ENCODE data around the gene TRPC4.

Gene TRPC4

DNA sequence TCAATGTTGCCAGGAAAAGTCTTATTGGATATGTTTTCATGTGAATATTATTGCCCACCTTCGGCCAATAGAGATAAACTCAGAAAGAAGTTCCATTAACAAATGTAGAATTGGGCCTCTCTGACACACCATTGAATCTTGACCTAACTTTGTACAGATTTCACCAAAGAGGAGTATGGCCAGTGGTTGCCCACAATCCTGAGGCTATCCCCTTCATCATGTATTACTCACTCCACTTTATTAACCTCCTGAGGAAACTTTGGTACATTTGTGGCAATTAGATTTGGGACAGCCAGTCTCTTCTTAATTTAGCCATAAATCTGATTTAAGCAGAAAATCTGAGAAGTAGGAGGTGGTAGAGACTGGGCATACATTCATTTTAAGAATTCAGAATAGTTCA, 217.7 kb downstream of the TRPC4 start:
- peak; percentile 22 for DNase-seq

DNA sequence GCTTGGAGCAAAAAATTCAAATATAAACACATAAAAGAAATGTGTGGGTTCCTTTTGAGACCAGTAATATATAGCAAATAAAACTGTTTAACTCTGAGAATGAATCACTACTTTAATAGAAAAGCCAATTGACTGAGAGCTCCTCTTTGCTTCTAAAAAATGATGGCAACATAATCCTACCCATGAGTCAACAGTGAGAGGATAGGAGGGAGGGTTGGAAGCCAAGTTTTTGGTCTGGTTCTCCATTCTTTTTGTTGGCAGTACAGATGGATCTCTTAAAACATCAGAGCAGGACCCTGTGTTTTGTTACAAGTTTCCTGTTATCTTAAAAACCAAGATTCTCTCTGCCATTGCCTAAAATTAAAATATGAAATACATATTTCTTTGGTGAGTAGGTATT, 221.0 kb downstream of the TRPC4 start:
- DNase-seq: peak; percentile 80

DNA sequence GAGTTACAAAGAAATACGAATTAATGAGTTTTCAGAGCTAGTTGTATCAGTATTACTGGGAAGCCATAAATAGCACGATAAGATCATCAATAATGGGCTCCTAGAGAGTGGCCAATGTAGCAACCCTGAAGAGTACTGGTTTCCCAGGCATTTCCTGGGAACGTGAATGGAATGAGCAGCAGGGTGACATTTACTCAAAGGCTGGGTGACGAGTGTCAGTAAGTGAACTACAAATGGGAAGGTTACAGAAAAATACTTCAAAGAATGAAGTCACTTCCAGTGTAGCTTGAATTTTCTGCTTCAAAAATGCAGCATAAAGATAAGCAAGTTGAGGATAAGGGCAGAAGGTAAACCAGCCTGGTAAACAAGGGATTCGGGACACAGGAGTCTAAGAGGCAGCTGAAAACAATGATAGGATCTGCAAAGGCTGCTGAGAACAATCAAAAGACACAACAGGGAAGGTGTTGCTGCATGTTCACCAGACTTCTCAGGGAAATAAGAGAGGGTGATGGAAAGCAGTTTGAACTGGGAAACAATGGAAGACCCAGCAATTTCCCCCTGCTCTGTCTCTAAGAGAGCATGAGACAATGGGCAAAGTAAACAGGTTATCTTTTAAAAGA, 222.4 kb downstream of the TRPC4 start:
- no peak for DNase-seq

DNA sequence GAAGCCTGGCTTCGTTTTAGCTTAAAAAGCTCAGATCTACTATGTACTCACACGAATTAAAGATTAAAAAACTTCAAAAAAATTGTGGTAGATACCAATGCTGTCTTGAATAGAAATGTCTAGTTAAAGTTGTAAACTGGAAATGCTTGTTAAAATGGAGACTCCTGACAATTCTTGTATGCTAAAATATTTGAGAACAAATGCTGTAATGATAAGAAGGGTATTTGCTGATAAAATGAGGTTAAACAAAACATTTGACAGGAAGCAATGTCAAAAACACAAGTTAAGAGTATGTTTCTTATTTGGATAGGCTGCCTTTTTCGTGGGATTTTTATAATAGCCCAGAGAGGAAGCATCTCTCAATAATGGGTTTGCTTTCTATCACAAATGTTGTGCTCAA, 223.0 kb downstream of the TRPC4 start:
- no peak for DNase-seq

DNA sequence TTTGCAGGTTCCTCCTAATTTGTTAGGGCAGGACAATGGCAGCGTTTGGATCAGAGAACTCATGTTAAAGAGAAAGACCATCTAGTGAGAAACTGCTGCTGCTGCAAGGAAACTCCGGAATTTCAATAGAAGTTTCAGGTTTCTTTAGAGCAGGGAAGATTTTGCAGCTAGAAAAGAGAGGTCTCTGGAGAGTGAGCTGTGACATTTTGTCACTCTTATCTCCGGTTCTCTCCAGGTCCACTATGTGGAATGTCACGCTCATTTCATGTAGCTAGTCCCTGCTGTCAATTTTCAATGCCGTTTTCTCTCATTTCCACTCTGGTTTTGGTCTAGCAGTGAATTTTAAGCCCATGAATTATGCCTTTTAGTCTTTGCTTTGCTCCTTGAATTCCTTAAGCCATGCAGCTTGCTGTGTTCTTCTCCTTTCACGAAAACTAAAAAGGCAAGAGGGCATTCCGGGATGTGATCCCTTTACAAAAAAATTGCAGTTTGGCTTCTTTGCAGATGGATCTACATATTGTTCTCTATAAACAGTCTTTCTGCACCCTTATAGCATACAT, 224.3 kb downstream of the TRPC4 start:
- DNase-seq: no peak

DNA sequence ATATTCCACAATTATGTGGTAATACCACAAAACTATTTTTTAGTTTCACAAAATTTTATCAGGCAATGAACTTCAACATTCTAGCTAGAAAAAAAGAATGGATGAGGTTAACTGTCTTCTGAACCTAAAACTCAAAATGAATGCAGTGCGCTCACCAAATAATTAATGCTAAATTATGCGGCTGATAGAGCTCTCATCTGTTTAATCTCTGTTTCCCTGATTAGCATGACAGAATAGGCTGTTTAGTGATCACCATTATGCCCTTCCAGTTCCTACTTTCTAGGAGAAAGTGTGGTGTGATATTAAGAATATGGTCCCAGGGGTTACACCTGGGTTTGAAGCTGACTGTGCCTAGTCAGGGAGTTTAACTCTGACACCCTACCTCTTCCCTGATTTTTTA, 228.2 kb downstream of the TRPC4 start:
- DNase-seq: no peak

DNA sequence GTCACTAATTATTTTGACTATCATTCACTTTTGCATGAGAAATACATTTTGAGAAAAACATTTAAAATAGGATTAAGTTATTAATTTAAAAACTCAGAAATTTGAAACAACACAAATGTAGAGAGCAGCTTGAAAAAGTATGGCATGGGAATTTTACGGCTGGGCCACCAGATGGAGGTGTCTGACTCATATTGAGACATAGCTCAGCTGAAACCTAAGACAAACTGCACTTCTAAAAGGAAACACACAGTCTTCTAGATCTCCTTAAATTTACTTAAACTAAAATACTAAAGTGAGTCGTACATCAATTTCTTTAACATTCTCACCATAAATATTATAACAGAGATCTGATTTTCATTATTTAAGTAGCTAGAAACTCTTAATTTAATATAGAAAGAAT, 229.1 kb downstream of the TRPC4 start:
- DNase-seq: peak; percentile 78

DNA sequence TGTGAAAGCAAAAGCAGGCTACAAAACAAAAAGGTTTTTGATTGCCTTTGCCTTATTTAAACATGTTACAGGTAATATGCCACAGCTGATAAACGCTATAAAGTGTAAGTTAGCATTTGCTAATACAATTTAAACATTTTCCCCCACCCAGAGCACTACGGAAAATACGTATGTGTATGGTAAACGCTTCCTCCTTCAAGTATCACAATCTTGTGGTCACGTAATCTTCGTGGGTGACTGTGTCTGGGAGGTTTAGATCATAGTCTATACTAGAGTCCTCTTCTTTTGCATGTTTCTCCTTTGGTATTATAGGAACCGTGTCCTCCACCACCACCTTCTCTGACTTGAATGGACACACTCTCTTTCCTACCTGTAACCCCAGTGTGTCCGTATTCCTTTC, 232.9 kb downstream of the TRPC4 start:
- no peak for DNase-seq

DNA sequence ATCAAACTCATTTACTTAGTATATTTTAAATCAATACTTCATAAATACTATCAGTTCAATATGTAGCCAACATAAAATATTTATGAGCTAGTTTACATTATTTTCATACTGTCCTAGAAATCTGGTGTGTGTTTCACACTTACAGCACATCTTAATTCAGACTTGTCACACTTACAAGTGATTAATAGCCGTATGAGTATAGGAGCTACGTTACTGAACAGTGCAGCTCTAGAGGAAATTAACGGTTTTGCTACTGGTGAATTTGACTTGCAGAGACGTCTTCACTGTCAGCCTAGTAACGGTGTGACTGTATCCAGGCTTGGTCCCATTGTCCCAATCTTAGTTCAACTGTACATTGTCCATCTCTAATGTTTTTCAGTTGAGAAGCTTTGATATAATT, 237.3 kb downstream of the TRPC4 start:
- DNase-seq: no peak

DNA sequence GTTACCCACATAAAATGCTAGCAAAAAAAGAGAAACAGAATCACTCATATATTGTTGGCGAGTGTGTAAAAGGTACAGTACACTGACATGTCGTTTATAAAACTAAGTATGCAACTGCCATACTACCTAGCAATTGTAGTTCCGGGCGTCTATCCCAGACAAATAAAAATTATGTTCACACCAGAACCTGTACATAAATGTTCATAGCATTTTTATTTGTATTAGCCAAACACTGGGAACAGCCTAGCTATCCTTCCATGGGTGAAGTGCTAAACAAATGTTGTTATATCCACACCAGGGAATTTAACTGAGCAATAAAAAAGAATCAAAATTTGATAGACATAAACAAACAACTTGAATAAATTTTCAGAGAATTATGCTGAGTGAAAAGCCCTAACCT, 242.1 kb downstream of the TRPC4 start:
- DNase-seq: no peak

DNA sequence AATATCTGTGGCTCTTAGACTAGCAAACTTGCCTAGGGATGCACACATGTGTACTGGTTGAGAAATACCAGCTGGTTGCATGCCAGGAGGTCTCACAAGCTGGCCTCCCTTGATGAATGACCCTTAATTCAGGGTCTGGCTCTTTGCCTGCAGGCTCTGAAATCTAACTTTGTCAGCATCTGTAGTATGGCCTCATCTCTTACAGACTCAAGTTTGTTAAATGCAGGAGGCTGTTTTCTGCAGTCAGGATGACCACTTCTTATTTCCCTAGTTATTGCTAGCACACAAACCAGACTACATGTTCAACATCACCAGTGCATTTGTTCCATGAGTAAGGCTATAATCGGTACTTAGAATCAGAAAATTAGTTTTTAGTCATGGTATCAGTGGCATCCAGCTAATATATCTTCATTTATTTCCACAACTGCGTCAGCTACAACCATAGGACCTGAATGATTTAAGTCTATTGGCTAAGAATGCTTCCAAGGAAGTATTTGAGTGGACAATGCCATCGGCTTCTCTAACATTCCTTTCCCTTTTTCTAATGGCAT, 247.7 kb downstream of the TRPC4 start:
- peak; percentile 64 for DNase-seq

DNA sequence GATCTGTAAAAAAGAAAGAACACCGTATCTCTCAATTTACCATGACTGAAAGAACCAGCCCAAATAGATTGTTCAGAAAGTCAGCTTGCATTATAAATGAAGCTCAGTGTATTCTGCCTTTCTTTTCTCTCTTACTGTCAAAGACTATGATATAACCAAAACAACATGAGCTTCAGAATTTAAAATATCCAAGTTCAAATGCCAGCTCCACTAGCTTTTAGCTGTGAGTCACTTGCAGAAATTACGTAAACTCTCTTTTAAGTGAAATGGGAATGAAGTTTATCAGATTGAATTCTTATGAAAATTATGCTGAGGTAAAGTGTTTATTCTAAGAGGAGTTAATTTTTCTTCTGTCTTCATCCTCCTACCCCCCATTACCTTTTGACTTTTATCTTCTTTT, 251.0 kb downstream of the TRPC4 start:
- DNase-seq: peak; percentile 72

DNA sequence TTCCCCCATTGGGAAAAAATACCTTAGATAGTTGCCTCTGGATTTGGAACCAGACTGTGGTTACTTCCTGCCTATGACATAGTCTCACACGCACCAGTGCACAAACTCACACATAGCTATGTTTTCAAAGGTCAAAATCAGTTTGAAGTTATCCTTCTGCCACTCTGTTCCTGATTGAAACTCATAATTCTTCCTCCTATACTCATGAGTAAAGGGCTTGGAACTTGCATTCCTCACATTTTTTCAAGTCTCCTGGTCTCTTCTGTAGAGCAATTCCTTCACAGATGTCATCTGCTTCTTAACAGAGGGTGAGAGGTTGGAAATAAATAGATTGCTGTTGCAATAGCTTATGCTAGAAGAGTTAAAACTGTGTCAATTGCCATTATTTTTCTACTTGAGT, 252.4 kb downstream of the TRPC4 start:
- peak; percentile 88 for DNase-seq

DNA sequence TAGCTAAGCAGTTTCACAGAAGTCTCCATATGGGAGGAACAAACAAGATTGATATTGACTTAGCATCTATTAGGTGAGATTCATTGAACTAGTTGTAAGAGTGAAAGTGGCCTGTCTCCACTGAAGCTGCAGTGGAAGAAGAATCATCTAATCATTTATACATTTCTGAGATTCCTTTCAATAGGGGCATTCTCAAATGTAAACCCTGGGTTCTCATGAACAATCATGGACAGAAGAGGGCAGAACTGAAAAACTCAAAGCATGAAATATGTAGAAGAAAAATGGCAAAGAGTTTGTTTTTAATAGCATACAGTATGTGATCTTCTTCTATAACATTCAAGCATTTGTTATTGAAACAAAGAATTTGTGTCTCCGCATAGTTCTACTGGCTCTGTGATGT, 253.4 kb downstream of the TRPC4 start:
- DNase-seq: peak; percentile 26

DNA sequence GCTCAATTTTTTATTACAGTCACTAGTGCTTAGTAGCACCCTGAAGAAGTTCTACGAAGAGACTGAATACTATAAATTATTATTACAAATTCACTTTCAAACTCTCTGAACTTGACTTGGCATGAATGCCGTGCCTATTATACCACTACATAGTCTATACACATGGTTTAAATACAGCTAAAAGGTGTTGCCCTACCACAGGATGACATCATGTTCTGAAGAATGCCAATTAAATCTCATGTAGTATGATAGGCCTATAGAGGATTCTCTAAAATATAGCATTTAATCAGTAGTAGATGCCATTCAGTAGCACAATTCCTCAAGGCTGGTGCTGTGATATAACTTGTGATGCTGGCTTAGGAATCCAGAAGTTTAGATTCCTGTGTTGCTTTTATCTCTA, 254.3 kb downstream of the TRPC4 start:
- DNase-seq: no peak

DNA sequence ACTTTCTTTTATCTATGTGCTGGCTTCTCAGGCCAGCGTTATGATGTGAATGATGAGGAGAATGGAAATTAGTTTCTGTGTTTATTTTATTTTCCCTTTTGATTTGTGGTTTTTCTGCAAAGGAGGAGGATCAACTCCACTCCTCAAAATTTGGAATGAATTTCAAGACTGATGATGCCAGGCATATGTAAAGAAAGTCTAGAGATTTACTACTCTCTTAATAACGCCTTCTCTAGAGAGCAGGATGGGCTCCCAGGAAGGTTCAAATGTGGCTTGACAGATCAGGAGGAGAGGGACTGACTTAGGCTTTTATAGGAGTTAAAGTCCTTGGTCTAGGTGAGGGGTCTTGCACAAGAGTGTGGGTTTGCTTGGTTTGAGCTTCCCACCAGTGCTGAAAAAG, 255.9 kb downstream of the TRPC4 start:
- DNase-seq: no peak

DNA sequence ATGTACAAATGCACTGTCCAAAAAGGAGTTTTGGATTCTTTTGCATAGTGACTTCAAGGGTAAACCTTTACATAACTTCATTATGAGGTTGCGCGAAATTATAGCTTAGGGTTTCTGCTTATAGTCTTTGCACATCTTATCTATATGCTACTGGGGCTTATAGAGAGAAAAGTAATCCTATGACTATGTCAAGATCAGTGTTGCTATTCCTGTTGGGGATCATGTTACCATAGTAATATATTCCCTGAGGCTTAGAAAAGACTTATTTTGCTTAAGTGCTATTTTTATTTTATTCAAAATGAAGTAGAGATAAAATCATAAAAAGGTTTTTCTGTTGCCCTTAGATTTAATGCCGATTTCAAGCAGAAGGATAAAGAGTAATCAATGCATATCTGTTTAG, 256.3 kb downstream of the TRPC4 start:
- no peak for DNase-seq

DNA sequence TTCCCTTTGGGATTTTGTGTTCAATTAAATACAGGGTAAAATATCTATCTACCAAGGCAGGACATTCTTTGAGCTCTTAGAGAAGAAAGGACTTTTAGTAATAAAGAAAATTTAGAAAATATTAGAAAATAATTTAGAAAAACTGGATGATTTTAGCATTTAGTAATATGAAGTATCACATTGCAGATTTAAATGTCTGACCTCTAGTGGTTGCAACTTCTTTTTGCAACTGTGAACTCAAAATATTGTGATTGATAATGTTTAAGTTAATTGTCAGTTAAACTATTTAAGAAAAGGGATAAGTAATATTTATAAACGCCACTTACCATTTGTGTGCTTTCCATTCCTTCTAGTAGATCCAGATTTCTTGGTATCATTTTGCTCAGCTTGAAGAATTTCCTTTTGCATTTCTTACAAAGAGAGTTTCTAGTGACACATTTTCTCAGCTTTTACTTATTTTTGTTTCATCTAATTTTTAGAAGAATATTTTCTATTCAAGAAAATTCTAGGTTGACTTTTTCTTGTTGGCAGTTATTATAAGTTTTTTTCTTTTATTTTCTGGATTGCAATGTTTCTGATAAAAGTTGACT, 260.7 kb downstream of the TRPC4 start:
- DNase-seq: no peak

DNA sequence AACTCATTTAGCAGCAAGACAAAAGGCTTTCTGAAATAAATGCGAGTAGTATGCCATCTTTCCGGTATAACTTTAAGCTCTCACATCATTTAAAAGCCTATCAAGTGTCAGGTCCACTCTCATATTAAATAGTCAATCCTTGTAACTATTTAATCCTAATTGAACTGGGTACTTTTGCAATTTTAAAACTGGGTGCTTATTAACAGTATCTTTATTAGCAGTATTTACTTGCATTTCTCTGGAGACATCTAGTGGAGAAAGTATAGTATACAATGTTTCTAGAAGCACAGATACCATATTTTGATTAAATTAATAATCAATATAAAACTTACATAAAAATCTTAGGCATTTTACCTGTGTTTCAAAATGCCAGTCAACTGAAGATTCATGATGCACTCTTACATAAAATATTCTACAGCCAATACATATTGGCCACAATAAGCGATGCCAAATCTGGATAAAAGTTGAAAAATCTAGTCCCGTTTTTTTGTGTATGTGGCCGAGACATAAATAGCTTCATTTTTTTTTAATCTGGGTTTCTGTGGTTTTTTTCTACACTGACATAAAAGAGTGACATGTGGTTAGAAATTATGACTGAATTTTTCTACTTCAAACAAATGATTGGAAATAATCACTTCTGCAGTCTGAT, 266.7 kb downstream of the TRPC4 start:
- DNase-seq: peak; percentile 40

DNA sequence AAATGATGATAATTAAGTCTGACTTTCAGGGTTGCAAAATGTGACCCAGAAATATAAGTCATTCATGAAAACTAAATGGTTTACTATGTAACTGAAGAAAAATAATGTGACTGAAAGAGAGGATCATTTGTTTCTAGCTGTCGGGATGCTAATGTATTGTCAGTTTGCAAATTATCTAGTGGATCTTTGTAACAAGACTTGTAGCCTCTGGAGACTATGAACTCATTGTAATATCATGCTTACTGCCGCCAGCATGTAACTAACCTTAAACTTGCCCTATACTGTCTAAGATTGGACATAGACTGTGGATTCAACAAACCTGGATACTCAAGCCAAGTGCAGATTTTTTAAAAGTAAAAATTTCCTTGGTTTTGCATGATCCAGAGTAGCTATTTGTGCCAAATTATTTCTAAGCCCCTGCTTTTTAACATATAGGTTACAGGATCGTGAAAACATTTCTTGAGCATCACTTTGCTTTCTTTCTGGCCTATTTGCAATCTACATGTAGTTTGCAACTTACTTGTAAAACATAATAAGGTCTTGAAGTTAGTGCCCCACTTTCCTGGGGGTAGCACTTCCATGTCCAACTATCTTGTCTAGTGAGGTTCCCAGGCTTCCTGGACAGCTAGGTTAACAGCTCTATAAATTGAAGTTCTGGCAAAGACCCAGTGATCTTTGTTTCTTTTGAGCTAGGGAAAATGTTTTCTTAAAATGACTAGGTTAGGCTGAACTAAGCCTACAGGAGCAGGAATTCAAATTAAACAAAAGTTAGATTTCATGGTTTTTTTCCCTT, 267.7 kb downstream of the TRPC4 start:
- no peak for DNase-seq

DNA sequence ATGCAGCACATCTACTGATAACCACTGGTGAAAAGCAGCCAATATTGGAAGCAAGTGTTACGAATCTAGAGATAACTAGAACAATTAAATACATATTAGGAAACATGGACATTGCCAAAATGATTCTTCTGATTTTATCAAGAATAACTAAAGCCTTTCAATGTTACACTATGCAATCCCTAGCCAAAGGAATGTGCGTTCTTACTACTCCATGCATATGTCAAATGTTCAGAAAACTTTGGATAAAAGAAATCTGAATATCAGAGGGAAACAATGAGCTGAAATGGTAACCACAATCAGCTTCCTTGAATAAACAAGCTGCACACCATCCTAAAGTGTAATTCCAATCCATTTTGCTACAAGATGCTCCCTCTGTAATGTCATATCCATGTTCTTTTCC, 270.1 kb downstream of the TRPC4 start:
- DNase-seq: no peak

DNA sequence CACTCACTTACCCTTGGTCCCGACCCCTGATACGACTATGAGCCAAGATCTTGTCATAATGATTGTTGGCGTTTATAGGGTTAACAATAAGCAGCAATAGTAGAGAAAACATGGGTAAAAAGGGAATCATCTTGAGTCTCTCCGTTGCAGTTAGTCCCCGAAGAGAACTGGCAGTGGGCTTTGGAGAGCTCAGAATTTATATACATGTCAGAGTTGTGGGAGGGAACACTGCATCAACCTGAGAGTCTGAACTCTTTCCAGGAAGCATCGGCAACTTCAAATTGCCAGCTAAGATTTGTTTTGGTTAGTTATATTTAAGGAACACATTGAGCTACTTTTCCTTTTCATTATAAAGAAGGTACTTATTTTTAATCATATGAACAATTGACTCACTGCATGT, 271.0 kb downstream of the TRPC4 start, which contains the start of gene POSTN:
POSTN (minus strand) TSS at position 172 of the 400 bp plus-strand sequence; CDS start at position 130, 42 bp downstream.
- no peak for DNase-seq

DNA sequence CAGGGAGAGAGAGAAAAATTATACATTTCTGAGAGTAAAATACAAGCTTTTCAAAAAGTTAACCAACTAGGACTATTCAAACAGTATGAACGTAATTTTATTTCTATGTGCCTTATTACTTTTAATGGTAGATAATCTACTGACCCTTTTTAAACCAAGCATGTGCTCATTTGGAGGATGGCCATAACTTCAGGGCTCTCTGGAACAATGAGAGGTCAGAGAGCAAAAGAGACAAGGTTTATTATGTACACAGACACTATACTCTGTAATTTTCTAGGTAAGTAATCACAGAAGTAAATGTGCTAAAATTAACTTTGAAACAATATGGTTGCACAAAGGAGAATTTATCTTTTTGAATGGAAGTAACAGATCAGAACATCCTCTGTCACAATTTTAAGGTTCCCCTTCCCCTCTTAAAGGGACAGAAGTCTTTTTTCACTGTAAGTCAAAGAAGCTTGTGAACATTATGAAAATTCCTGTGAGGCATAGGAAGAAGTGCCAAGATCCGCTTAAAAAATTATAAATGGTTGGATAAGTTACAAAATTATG, 272.0 kb downstream of the TRPC4 start:
- no peak for DNase-seq

Measured in HCEC 1CT (cell line).